T-helper 2 cell (primary cell): ENCODE data around the gene CHCHD3.
"Not testable (repeated sequence)": the region's sequence is repeated elsewhere in the genome, so short reads cannot be mapped to it uniquely, and the experiment has no call there.

Experiments used
- DNase-seq, 5 experiments: peaks; one replicate each; pipeline versions ENCODE4 v3.0.0 to v3.0.0-alpha.2; 2012 to 2022

CHCHD3 gene

GRCh38 chr7:132999845-133000244 is 82.0 kb downstream of the CHCHD3 start:
- DNase-seq: no peak

- DNase-seq: no peak
These were observed 83.1 kb downstream of the CHCHD3 start for GRCh38 chr7:132998763-132999162.

GRCh38 chr7:132997505-132997904 is 84.4 kb downstream of the CHCHD3 start:
- DNase-seq: no peak

- no peak for DNase-seq
These were observed 85.2 kb downstream of the CHCHD3 start for GRCh38 chr7:132996581-132997242.

- no peak for DNase-seq
These were observed 88.4 kb downstream of the CHCHD3 start for GRCh38 chr7:132993377-132994013.

- DNase-seq: no peak
These were observed 90.0 kb downstream of the CHCHD3 start for GRCh38 chr7:132991615-132992587.

- no peak for DNase-seq
These were observed 93.8 kb downstream of the CHCHD3 start for GRCh38 chr7:132988117-132988516.

GRCh38 chr7:132980402-132980801 is 101.5 kb downstream of the CHCHD3 start:
- DNase-seq: no peak

GRCh38 chr7:132979524-132979923 is 102.4 kb downstream of the CHCHD3 start:
- DNase-seq: no peak

- DNase-seq: no peak
These were observed 104.7 kb downstream of the CHCHD3 start for GRCh38 chr7:132977234-132977633.

- no peak for DNase-seq
These were observed 109.1 kb downstream of the CHCHD3 start for GRCh38 chr7:132972745-132973144.

GRCh38 chr7:132970257-132970656 is 111.6 kb downstream of the CHCHD3 start:
- no peak for DNase-seq

- no peak for DNase-seq
These were observed 112.4 kb downstream of the CHCHD3 start for GRCh38 chr7:132969520-132969919.

- not testable (repeated sequence) for DNase-seq
These were observed 114.4 kb downstream of the CHCHD3 start for GRCh38 chr7:132967470-132967848.

GRCh38 chr7:132966754-132967469 is 115.0 kb downstream of the CHCHD3 start:
- DNase-seq: no peak

- DNase-seq: no peak
These were observed 115.9 kb downstream of the CHCHD3 start for GRCh38 chr7:132965951-132966350.

GRCh38 chr7:132964876-132965275 is 117.0 kb downstream of the CHCHD3 start:
- peak in 1 of 5 experiments; percentile 6 for DNase-seq

GRCh38 chr7:132959891-132960290 is 122.0 kb downstream of the CHCHD3 start:
- DNase-seq: no peak

- no peak for DNase-seq
These were observed 125.3 kb downstream of the CHCHD3 start for GRCh38 chr7:132956556-132956955.

- DNase-seq: no peak
These were observed 128.4 kb downstream of the CHCHD3 start for GRCh38 chr7:132953468-132953867.

- no peak for DNase-seq
These were observed 131.2 kb downstream of the CHCHD3 start for GRCh38 chr7:132950725-132951124.

- DNase-seq: no peak
These were observed 134.9 kb downstream of the CHCHD3 start for GRCh38 chr7:132947011-132947410.

- DNase-seq: no peak
These were observed 137.1 kb downstream of the CHCHD3 start for GRCh38 chr7:132944774-132945173.
